ENCODE data around the gene CDC37.
A peak's percentile ranks its signal among the peaks of the same experiment; 100 is the strongest.
"Not testable (repeated sequence)": the region's sequence is repeated elsewhere in the genome, so short reads cannot be mapped to it uniquely, and the experiment has no call there.

The CDC37 gene

DNA sequence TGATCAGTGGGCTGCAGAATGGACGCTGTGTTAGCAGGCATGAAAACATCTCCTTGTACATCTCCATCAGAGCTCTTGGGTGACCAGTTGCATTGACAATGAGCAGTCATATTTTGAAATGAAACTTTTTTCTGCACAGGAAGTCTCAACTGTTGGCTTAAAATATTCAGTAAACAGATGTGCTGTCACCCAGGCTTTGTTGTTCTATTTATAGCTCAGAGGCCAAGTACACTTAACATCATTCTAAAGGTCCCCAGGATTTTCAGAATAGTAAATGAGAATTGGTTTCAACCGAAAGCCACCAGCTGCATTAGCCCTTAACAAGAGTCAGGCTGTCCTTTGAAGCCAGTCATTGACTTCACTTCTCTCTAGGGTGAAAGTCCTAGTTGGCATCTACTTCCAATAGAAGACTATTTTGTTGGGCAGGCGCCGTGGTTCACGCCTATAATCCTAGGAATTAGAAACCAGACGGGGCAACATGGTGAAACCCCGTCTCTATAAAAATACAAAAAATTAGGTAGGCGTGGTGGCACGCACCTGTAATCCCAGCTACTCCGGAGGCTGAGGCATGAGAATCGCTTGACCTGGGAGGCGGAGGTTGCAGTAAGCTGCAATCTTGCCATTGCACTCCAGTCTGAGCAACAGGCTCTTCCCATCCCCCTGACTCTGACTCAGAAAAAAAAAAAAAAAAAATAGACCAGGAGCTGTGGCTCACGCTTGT is 9.1 kb upstream of the CDC37 start:
- TF ChIP-seq ZNF274 (IDR thresholded peaks at IDR 0.05; ENCODE audit: low read depth, low read length) (no peak), SUZ12 (IDR thresholded peaks at IDR 0.05; ENCODE audit: extremely low read depth, insufficient read depth, insufficient read length) (no peak), YY1 (IDR thresholded peaks at IDR 0.05; ENCODE audit: insufficient read depth, insufficient read length) (no peak)
- H3K4me1 ChIP-seq (ENCODE audit: insufficient read depth, insufficient read length) = peaks cover 17% of the 10 kb centered on the region

DNA sequence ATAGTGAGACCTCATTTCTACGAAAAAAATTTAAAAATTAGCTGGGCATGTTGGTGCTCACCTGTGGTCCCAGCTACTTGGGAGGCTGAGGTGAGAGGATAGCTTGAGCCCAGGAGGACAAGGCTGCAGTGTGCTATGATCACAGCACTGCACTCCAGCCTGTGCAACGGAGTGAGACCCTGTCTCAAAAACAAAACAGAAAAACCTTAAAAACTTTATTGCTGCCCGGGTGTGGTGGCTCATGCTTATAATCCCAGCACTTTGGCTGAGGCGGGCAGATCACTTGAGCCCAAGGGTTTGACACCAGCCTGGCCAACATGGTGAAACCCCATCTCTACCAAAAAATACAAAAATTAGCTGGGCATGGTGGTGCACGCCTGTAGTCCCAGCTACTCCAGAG is 7.9 kb upstream of the CDC37 start:
- not testable (repeated sequence) for H3K36me3 ChIP-seq (ENCODE audit: insufficient read depth, insufficient read length, low read length); H3K27me3 ChIP-seq (ENCODE audit: insufficient read depth, insufficient read length); H3K9me3 ChIP-seq (ENCODE audit: insufficient read depth, low read length); H3K9ac ChIP-seq (ENCODE audit: insufficient read length, low read depth); H3K4me3 ChIP-seq (ENCODE audit: insufficient read length, low read depth); DNase-seq (ENCODE audit: low read depth, low spot score)
- peaks cover 12% of the 10 kb centered on the region for H3K4me1 ChIP-seq (ENCODE audit: insufficient read depth, insufficient read length)

More for the DNA sequence above, 9.1 kb upstream of the CDC37 start:
- Histone ChIP-seq H3K4me3 (ENCODE audit: insufficient read length, low read depth) (no peak overlapping the region), H3K36me3 (ENCODE audit: insufficient read depth, insufficient read length, low read length) (no peaks in the 10 kb centered on the region), H3K9ac (ENCODE audit: insufficient read length, low read depth) (no peak overlapping the region), H3K27me3 (ENCODE audit: insufficient read depth, insufficient read length) (peaks cover 4% of the 10 kb centered on the region), H3K9me3 (ENCODE audit: insufficient read depth, low read length) (no peaks in the 10 kb centered on the region)
- DNase-seq (ENCODE audit: low read depth, low spot score) = no peak

DNA sequence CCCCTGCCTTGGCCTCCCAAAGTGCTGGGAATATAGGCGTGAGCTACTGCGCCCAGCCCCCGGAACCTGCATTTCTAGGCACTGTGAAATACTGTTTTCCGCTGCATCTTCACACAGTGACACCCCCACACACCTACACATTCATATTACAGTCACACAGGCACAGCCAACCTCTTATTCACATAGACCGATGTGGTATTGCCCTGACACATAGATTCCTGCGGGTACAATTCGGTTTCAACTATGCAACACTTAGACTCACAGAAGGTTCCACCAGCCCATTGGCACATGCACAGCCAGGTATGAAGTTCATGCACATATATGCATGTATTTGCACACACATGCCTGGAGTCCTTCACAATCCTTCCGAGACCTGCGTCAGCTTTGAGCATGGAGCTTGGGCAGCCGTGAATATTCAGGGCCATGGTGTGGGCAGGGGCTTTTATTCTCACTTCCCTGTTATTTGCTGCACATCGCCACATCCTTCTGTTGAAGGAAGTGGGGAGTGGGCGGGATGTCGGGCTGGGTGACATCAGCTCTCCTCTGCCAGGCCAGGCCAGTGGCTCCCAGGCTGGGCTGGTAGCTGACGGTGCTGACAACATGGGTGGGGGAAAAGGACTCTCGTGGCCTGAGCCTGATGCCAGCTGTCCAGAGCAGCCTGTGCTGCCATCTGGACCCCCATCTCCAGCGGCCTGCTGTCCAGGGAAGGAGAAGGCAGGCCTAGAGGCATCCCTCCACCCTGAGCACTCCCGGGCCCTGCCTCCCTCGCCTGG is 5.4 kb upstream of the CDC37 start:
- TF ChIP-seq ZNF274 (IDR thresholded peaks at IDR 0.05; ENCODE audit: low read depth, low read length) = no peak
- TF ChIP-seq SUZ12 (IDR thresholded peaks at IDR 0.05; ENCODE audit: extremely low read depth, insufficient read depth, insufficient read length) = no peak
- TF ChIP-seq YY1 (IDR thresholded peaks at IDR 0.05; ENCODE audit: insufficient read depth, insufficient read length) = no peak
- Histone ChIP-seq H3K9me3 (ENCODE audit: insufficient read depth, low read length) (no peaks in the 10 kb centered on the region), H3K27me3 (ENCODE audit: insufficient read depth, insufficient read length) (no peaks in the 10 kb centered on the region), H3K4me3 (ENCODE audit: insufficient read length, low read depth) (no peak overlapping the region), H3K4me1 (ENCODE audit: insufficient read depth, insufficient read length) (peaks cover 11% of the 10 kb centered on the region), H3K36me3 (ENCODE audit: insufficient read depth, insufficient read length, low read length) (no peaks in the 10 kb centered on the region), H3K9ac (ENCODE audit: insufficient read length, low read depth) (peak overlapping the region; percentile 63)
- no peak for DNase-seq (ENCODE audit: low read depth, low spot score)

DNA sequence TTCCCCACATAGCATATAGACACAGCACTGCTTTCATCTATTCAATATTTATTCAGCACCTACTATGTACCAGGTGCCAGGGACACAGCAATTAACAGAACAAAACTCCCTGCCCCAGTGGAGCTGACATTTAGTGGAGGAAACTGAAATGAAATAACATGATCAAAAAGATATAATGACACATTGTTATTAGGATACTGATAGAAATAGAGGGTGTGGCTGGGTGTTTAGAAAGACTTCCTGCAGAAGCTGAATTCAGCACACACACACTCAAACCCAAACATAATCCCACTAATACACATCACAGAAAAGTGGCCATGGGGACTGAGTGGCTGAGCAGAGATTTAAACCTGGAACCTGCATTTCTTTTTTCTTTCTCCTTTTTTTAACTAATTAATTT is 3.8 kb upstream of the CDC37 start:
- no peak for DNase-seq (ENCODE audit: low read depth, low spot score)
- Histone ChIP-seq H3K9me3 (ENCODE audit: insufficient read depth, low read length) (no peaks in the 10 kb centered on the region), H3K9ac (ENCODE audit: insufficient read length, low read depth) (no peak overlapping the region), H3K36me3 (ENCODE audit: insufficient read depth, insufficient read length, low read length) (peaks cover 4% of the 10 kb centered on the region), H3K27me3 (ENCODE audit: insufficient read depth, insufficient read length) (no peaks in the 10 kb centered on the region), H3K4me1 (ENCODE audit: insufficient read depth, insufficient read length) (peaks cover 11% of the 10 kb centered on the region), H3K4me3 (ENCODE audit: insufficient read length, low read depth) (no peak overlapping the region)
- TF ChIP-seq YY1 (IDR thresholded peaks at IDR 0.05; ENCODE audit: insufficient read depth, insufficient read length) (no peak), SUZ12 (IDR thresholded peaks at IDR 0.05; ENCODE audit: extremely low read depth, insufficient read depth, insufficient read length) (no peak), ZNF274 (IDR thresholded peaks at IDR 0.05; ENCODE audit: low read depth, low read length) (no peak)

DNA sequence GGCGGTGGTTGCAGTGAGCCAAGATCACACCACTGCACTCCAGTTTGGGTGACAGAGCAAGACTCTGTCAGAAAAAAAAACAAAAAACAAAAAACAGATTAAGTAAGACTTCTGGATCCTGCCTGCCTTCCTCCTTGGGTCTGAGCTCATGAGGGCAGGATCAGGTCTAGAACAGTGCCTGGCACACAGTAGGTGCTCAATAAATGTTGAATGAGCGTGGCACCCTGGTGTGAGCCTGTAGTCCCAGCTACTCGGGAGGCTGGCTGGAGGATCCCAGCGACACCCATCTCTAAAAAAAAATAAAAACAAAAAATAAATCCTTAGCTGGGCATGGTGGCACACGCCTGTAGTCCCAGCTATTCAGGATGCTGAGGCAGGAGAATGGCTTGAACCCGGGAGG is 2.8 kb upstream of the CDC37 start:
- H3K4me1 ChIP-seq (ENCODE audit: insufficient read depth, insufficient read length) = peaks cover 11% of the 10 kb centered on the region
- TF ChIP-seq YY1 (IDR thresholded peaks at IDR 0.05; ENCODE audit: insufficient read depth, insufficient read length) (no peak), SUZ12 (IDR thresholded peaks at IDR 0.05; ENCODE audit: extremely low read depth, insufficient read depth, insufficient read length) (no peak), ZNF274 (IDR thresholded peaks at IDR 0.05; ENCODE audit: low read depth, low read length) (no peak)
- no peak overlapping the region for H3K9ac ChIP-seq (ENCODE audit: insufficient read length, low read depth)
- no peaks in the 10 kb centered on the region for H3K27me3 ChIP-seq (ENCODE audit: insufficient read depth, insufficient read length)
- no peak for DNase-seq (ENCODE audit: low read depth, low spot score)
- no peaks in the 10 kb centered on the region for H3K9me3 ChIP-seq (ENCODE audit: insufficient read depth, low read length)
- H3K36me3 ChIP-seq (ENCODE audit: insufficient read depth, insufficient read length, low read length) = peaks cover 11% of the 10 kb centered on the region
- H3K4me3 ChIP-seq (ENCODE audit: insufficient read length, low read depth) = no peak overlapping the region

DNA sequence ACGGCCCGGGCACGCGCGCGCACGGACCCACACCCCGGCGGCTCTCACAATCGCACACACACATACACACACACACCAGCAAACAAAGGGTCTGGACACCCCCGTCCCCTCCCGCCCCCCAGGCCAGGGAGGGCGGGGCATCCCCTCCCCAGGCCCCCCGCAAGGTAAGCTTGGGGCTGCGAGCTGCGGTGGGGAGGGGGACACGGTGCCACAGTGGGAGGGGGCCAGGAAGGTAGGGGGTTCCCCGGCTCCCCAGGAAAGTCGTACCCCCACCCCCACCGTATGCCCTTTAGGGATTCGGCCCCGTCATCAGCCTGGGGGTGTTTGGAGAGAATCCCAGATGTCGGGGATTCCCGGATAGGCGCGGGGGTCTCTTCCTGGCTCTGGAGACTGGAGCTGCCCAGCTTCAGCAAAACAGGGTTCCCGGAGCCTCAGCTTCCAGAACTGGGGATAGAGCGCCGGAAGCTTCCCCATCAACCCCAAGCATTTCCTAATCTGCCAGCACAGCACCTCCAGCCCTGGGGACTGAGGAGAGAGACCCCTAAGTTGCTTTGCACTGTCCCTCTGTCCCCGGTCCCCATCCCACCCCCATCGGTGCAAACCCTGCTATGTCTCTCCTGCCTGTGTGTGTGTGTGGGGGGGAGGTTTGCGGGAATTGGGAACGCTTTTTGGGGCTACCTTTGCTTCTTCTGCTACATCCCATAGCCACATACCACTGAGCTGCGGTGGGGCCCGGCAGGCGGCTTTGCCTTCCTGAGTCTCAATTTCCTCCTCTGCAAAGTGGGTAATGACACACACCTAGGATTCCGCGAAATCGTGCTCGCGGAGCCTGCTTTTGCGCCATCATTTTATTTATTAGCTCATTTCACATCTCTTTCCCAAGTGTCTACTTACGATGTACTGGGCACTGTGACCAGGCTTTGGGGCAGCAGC is 1.8 kb upstream of the CDC37 start:
- Histone ChIP-seq H3K27me3 (ENCODE audit: insufficient read depth, insufficient read length) (no peaks in the 10 kb centered on the region), H3K4me1 (ENCODE audit: insufficient read depth, insufficient read length) (peaks cover 11% of the 10 kb centered on the region), H3K36me3 (ENCODE audit: insufficient read depth, insufficient read length, low read length) (peaks cover 21% of the 10 kb centered on the region), H3K9ac (ENCODE audit: insufficient read length, low read depth) (peak overlapping the region; percentile 87), H3K4me3 (ENCODE audit: insufficient read length, low read depth) (peak overlapping the region; percentile 100), H3K9me3 (ENCODE audit: insufficient read depth, low read length) (no peaks in the 10 kb centered on the region)
- TF ChIP-seq YY1 (IDR thresholded peaks at IDR 0.05; ENCODE audit: insufficient read depth, insufficient read length) (no peak), SUZ12 (IDR thresholded peaks at IDR 0.05; ENCODE audit: extremely low read depth, insufficient read depth, insufficient read length) (no peak), ZNF274 (IDR thresholded peaks at IDR 0.05; ENCODE audit: low read depth, low read length) (no peak)
- no peak for DNase-seq (ENCODE audit: low read depth, low spot score)

Data from NT2/D1 (cell line).